GM23338 (cell line): ENCODE results near the gene RCOR1. TPM values are rescaled to one million over a fixed set of nuclear protein-coding genes. Genes with fewer than 3 reads are reported as not detected.

Experiments used
- ATAC-seq: fragments of 200-7000 bp; cut with Tn5 transposase; 3 replicates; pipeline ENCODE4 v1.9.1; 2020
- DNase-seq: peaks from one replicate; pipeline ENCODE4 v3.0.0-alpha.2; 2015; ENCODE audit warnings: low spot score
- H2AFZ ChIP-seq: fragments of 200-600 bp; sonication (generic); 2 replicates; pipeline ENCODE4 v1.8.0; 2016; ENCODE audit warnings: antibody characterized with exemption, mild to moderate bottlenecking, moderate library complexity
- H3F3A ChIP-seq: fragments of 200-600 bp; sonication (generic); replicated peaks from 2 replicates; pipeline ENCODE4 v1.8.0; 2017; ENCODE audit warnings: antibody characterized with exemption, mixed run types, low read depth
- H3K27ac ChIP-seq: fragments of 200-600 bp; sonication (generic); 2 replicates; pipeline ENCODE4 v1.6.1; 2016; ENCODE audit warnings: low read depth
- H3K27me3 ChIP-seq: fragments of 200-600 bp; sonication (generic); 2 replicates; pipeline ENCODE4 v1.8.0; 2016; ENCODE audit warnings: mild to moderate bottlenecking, mixed run types, moderate library complexity; ENCODE audit not compliant: insufficient read depth
- H3K36me3 ChIP-seq: fragments of 200-600 bp; sonication (generic); 2 replicates; pipeline ENCODE4 v1.8.0; 2016; ENCODE audit warnings: mild to moderate bottlenecking; ENCODE audit not compliant: insufficient read depth
- H3K4me1 ChIP-seq: fragments of 200-600 bp; sonication (generic); 2 replicates; pipeline ENCODE4 v1.8.0; 2016; ENCODE audit warnings: mild to moderate bottlenecking, moderate library complexity; ENCODE audit not compliant: insufficient read depth
- H3K4me2 ChIP-seq: fragments of 200-600 bp; sonication (generic); 2 replicates; pipeline ENCODE4 v1.7.1; 2017; ENCODE audit warnings: mixed run types
- H3K4me3 ChIP-seq: fragments of 200-600 bp; sonication (generic); 2 replicates; pipeline ENCODE4 v1.6.1; 2016; ENCODE audit warnings: mixed run types
- H3K79me2 ChIP-seq: fragments of 200-600 bp; sonication (generic); replicated peaks from 2 replicates; pipeline ENCODE4 v1.8.0; 2017; ENCODE audit warnings: mild to moderate bottlenecking; ENCODE audit not compliant: insufficient read depth
- H3K9me2 ChIP-seq: fragments of 200-600 bp; sonication (generic); 2 replicates; pipeline ENCODE4 v1.8.0; 2017; ENCODE audit not compliant: insufficient read depth
- H4K20me1 ChIP-seq: fragments of 200-600 bp; sonication (generic); replicated peaks from 2 replicates; pipeline ENCODE4 v1.8.0; 2017; ENCODE audit warnings: mild to moderate bottlenecking; ENCODE audit not compliant: insufficient read depth
- H3K27ac Mint-ChIP-seq: 2 replicates; pipeline ENCODE4 v1.8.0; 2020; ENCODE audit warnings: inconsistent platforms, mild to moderate bottlenecking, moderate library complexity, mixed read lengths
- H3K27me3 Mint-ChIP-seq: 3 replicates; pipeline ENCODE4 v1.8.0; 2022; ENCODE audit warnings: low read depth, mild to moderate bottlenecking, moderate library complexity, mixed read lengths, inconsistent platforms; ENCODE audit not compliant: insufficient read depth, poor library complexity
- H3K36me3 Mint-ChIP-seq: 3 replicates; pipeline ENCODE4 v1.8.0; 2021; ENCODE audit warnings: low read depth, mild to moderate bottlenecking, inconsistent platforms, moderate library complexity, mixed read lengths
- H3K4me1 Mint-ChIP-seq: 3 replicates; pipeline ENCODE4 v1.8.0; 2020; ENCODE audit warnings: mild to moderate bottlenecking, inconsistent platforms, mixed read lengths
- H3K4me3 Mint-ChIP-seq: 3 replicates; pipeline ENCODE4 v1.8.0; 2021; ENCODE audit warnings: moderate library complexity, mild to moderate bottlenecking, inconsistent platforms, mixed read lengths
- H3K9me3 Mint-ChIP-seq: 3 replicates; pipeline ENCODE4 v1.8.0; 2020; ENCODE audit warnings: moderate library complexity, mild to moderate bottlenecking, inconsistent platforms, mixed read lengths
- CREB1 ChIP-seq: fragments of 250-450 bp; sonication (Bioruptor Pico); IDR thresholded peaks from 2 replicates; pipeline ENCODE4 v1.5.0; 2020; ENCODE audit warnings: low read depth, mild to moderate bottlenecking, moderate library complexity
- ETS1 ChIP-seq: IDR thresholded peaks from 2 replicates; pipeline ENCODE4 v1.6.1; 2016; ENCODE audit warnings: antibody characterized with exemption
- EZH2 ChIP-seq: fragments of 200-600 bp; sonication (generic); IDR thresholded peaks from one replicate; pipeline ENCODE4 v1.8.0; 2017; ENCODE audit warnings: antibody characterized with exemption, mild to moderate bottlenecking, low read depth; ENCODE audit not compliant: unreplicated experiment
- EZH2phosphoT487 ChIP-seq: fragments of 200-600 bp; sonication (generic); IDR thresholded peaks from one replicate; pipeline ENCODE4 v1.8.1; 2018; ENCODE audit warnings: antibody characterized with exemption; ENCODE audit not compliant: unreplicated experiment
- JUNB ChIP-seq: IDR thresholded peaks from one replicate; pipeline ENCODE4 v1.6.1; 2016; ENCODE audit warnings: antibody characterized with exemption; ENCODE audit not compliant: unreplicated experiment
- NANOG ChIP-seq: IDR thresholded peaks from 2 replicates; pipeline ENCODE4 v1.6.1; 2016; ENCODE audit warnings: antibody characterized with exemption, borderline replicate concordance
- POLR2AphosphoS5 ChIP-seq: IDR thresholded peaks from 2 replicates; pipeline ENCODE4 v1.6.1; 2016; ENCODE audit warnings: antibody characterized with exemption, low read depth
- STAT1 ChIP-seq: IDR thresholded peaks from one replicate; pipeline ENCODE4 v1.6.1; 2016; ENCODE audit warnings: antibody characterized with exemption; ENCODE audit not compliant: unreplicated experiment
- ZNF114 ChIP-seq: fragments of 250-450 bp; sonication (Bioruptor Pico); IDR thresholded peaks from 2 replicates; pipeline ENCODE4 v1.5.0; 2020; ENCODE audit warnings: mild to moderate bottlenecking, moderate library complexity
- ZNF331 ChIP-seq: fragments of 250-450 bp; sonication (Bioruptor Pico); IDR thresholded peaks from 2 replicates; pipeline ENCODE4 v1.5.0; 2020; ENCODE audit warnings: low read depth, mild to moderate bottlenecking, moderate library complexity
- ZNF462 ChIP-seq: fragments of 250-450 bp; sonication (Bioruptor Pico); IDR thresholded peaks from 2 replicates; pipeline ENCODE4 v1.5.0; 2020; ENCODE audit warnings: mild to moderate bottlenecking, moderate library complexity
- polyA plus RNA-seq: library from polyadenylated mRNA; unstranded; fragments of >200 nt; fragmentation: Nextera tagmentation; extraction: Ambion mirVana; gene quantifications from 2 replicates; pipeline ENCODE4 v1.2.1, GENCODE V29; 2016
- total RNA-seq: library from RNA; depleted of rRNA; stranded (reverse); fragments of >200 nt; shearing (Covaris generic); gene quantifications from 2 replicates; pipeline ENCODE4 v1.2.3, GENCODE V29; 2014
- TF ChIP-seq, protein P1 (sequence below): IDR thresholded peaks from one replicate; pipeline ENCODE4 v1.6.1; 2018; ENCODE audit warnings: antibody characterized with exemption; ENCODE audit not compliant: unreplicated experiment
- TF ChIP-seq, protein P2 (sequence below), 2 experiments: fragments of 200-600 bp in 1 of 2; sonication (generic) in 1 of 2; conservative IDR thresholded peaks; 2 replicates each; pipeline versions ENCODE4 v1.5.1 to v1.6.1; 2016 to 2017; ENCODE audit warnings: antibody characterized with exemption in 2 of 2, low read depth in 2 of 2, mild to moderate bottlenecking in 2 of 2, moderate library complexity in 1 of 2

Gene RCOR1
- total and polyA plus RNA-seq, 2 experiments from 2014 or later, result 7.6 to 26.1 TPM

DNA sequence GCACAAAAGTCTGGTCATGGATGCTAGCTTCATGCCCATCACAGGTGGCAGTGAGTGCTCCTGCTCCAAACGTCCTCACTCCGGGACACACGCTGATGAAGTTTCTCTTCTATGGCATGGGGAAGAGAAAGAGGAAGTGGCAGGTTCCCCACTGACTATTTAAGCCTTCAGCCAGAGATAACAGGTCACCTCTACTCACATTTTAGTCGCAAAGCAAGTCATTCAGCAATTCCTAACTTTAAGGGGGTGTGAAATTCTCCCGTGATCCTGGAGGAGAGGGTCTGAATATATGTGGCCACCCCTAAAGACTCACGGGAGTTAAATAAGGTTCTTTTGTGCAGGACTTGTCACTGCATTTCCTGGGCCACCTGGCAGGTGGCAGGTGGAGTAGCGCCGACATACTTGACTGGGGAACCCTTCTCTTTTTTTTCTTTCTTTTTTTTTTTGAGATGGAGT is 18.8 kb upstream of the RCOR1 start:
- Mint-ChIP-seq H3K27ac (no peak overlapping the region), H3K36me3 (no peaks in the 10 kb centered on the region), H3K27me3 (peaks cover 6% of the 10 kb centered on the region), H3K9me3 (no peaks in the 10 kb centered on the region), H3K4me1 (peaks cover 17% of the 10 kb centered on the region), H3K4me3 (no peak overlapping the region; the same call in 2 of the 3 replicates)
- Histone ChIP-seq H3K4me2 (no peak overlapping the region), H4K20me1 (no peaks in the 10 kb centered on the region), H3K36me3 (no peaks in the 10 kb centered on the region), H3K79me2 (no peaks in the 10 kb centered on the region), H3F3A (0 out of 2 replicates have a peak, but pooled peaks cover 5% of the 10 kb centered on the region), H3K27me3 (no peaks in the 10 kb centered on the region), H3K27ac (peak overlapping the region; percentile 13; the same call in 1 of the 2 replicates), H3K4me1 (peaks cover 18% of the 10 kb centered on the region), H2AFZ (0 out of 2 replicates have a peak overlapping the region, but pooled peaks have one; percentile 12), H3K4me3 (no peak overlapping the region), H3K9me2 (no peaks in the 10 kb centered on the region; the same call in 1 of the 2 replicates)
- TF ChIP-seq NANOG (no peak), STAT1 (no peak), CREB1 (CRISPR knock-in tag) (no peak), EZH2 (no peak), EZH2phosphoT487 (no peak), ETS1 (no peak), ZNF462 (CRISPR knock-in tag) (no peak), ZNF331 (CRISPR knock-in tag) (no peak), POLR2AphosphoS5 (no peak), ZNF114 (CRISPR knock-in tag) (no peak), JUNB (no peak)
- TF ChIP-seq, protein P1, sequence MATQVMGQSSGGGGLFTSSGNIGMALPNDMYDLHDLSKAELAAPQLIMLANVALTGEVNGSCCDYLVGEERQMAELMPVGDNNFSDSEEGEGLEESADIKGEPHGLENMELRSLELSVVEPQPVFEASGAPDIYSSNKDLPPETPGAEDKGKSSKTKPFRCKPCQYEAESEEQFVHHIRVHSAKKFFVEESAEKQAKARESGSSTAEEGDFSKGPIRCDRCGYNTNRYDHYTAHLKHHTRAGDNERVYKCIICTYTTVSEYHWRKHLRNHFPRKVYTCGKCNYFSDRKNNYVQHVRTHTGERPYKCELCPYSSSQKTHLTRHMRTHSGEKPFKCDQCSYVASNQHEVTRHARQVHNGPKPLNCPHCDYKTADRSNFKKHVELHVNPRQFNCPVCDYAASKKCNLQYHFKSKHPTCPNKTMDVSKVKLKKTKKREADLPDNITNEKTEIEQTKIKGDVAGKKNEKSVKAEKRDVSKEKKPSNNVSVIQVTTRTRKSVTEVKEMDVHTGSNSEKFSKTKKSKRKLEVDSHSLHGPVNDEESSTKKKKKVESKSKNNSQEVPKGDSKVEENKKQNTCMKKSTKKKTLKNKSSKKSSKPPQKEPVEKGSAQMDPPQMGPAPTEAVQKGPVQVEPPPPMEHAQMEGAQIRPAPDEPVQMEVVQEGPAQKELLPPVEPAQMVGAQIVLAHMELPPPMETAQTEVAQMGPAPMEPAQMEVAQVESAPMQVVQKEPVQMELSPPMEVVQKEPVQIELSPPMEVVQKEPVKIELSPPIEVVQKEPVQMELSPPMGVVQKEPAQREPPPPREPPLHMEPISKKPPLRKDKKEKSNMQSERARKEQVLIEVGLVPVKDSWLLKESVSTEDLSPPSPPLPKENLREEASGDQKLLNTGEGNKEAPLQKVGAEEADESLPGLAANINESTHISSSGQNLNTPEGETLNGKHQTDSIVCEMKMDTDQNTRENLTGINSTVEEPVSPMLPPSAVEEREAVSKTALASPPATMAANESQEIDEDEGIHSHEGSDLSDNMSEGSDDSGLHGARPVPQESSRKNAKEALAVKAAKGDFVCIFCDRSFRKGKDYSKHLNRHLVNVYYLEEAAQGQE, result no peak
- TF ChIP-seq, protein P2, sequence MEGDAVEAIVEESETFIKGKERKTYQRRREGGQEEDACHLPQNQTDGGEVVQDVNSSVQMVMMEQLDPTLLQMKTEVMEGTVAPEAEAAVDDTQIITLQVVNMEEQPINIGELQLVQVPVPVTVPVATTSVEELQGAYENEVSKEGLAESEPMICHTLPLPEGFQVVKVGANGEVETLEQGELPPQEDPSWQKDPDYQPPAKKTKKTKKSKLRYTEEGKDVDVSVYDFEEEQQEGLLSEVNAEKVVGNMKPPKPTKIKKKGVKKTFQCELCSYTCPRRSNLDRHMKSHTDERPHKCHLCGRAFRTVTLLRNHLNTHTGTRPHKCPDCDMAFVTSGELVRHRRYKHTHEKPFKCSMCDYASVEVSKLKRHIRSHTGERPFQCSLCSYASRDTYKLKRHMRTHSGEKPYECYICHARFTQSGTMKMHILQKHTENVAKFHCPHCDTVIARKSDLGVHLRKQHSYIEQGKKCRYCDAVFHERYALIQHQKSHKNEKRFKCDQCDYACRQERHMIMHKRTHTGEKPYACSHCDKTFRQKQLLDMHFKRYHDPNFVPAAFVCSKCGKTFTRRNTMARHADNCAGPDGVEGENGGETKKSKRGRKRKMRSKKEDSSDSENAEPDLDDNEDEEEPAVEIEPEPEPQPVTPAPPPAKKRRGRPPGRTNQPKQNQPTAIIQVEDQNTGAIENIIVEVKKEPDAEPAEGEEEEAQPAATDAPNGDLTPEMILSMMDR (conservative IDR thresholded peaks at IDR 0.05; ENCODE audit: low read depth in 2 of 2), result no peak
- DNase-seq (no peak), ATAC-seq (no peak)
